ENCODE data around the gene SYT13.

GRCh38 chr11:45280449-45280848 lies 5.7 kb downstream of the SYT13 start:
- TF ChIP-seq CTCF (IDR thresholded peaks at IDR 0.05) (no peak), POLR2A (IDR thresholded peaks at IDR 0.05) (no peak), EP300 (IDR thresholded peaks at IDR 0.05) (no peak)
